ENCODE results near the gene BBS10.
"Not testable (repeated sequence)": the region's sequence is repeated elsewhere in the genome, so short reads cannot be mapped to it uniquely, and the experiment has no call there.

The BBS10 gene

GRCh38 chr12:76379261-76379660 lies 31.0 kb upstream of the BBS10 start:
- no peaks in the 10 kb centered on the region; the same call in 1 of the 2 replicates for H3K36me3 ChIP-seq (ENCODE audit: control insufficient read depth, insufficient read depth, low read length)
- DNase-seq (ENCODE audit: extremely low read depth, insufficient read length) = no peak

GRCh38 chr12:76376876-76377275 lies 28.7 kb upstream of the BBS10 start:
- H3K27me3 ChIP-seq (replicated peaks; ENCODE audit: control insufficient read depth, insufficient read depth, low read length); DNase-seq (ENCODE audit: extremely low read depth, insufficient read length); H3K4me3 ChIP-seq (replicated peaks; ENCODE audit: low read depth, low read length); H3K36me3 ChIP-seq (ENCODE audit: control insufficient read depth, insufficient read depth, low read length): not testable (repeated sequence)

More at GRCh38 chr12:76379261-76379660, 31.0 kb upstream of the BBS10 start:
- TF ChIP-seq CTCF (IDR thresholded peaks at IDR 0.05; ENCODE audit: insufficient read depth, low read length, poor library complexity, severe bottlenecking) = no peak
- Histone ChIP-seq H3K4me3 (replicated peaks; ENCODE audit: low read depth, low read length) (no peak overlapping the region), H3K27me3 (replicated peaks; ENCODE audit: control insufficient read depth, insufficient read depth, low read length) (no peaks in the 10 kb centered on the region)

GRCh38 chr12:76375939-76376338 lies 27.7 kb upstream of the BBS10 start:
- no peak for TF ChIP-seq CTCF (IDR thresholded peaks at IDR 0.05; ENCODE audit: insufficient read depth, low read length, poor library complexity, severe bottlenecking)
- Histone ChIP-seq H3K36me3 (ENCODE audit: control insufficient read depth, insufficient read depth, low read length) (no peaks in the 10 kb centered on the region; the same call in 1 of the 2 replicates), H3K27me3 (replicated peaks; ENCODE audit: control insufficient read depth, insufficient read depth, low read length) (no peaks in the 10 kb centered on the region), H3K4me3 (replicated peaks; ENCODE audit: low read depth, low read length) (no peak overlapping the region)
- DNase-seq (ENCODE audit: extremely low read depth, insufficient read length) = no peak

- no peak for TF ChIP-seq CTCF (IDR thresholded peaks at IDR 0.05; ENCODE audit: insufficient read depth, low read length, poor library complexity, severe bottlenecking)
- Histone ChIP-seq H3K27me3 (replicated peaks; ENCODE audit: control insufficient read depth, insufficient read depth, low read length) (no peaks in the 10 kb centered on the region), H3K4me3 (replicated peaks; ENCODE audit: low read depth, low read length) (no peak overlapping the region), H3K36me3 (ENCODE audit: control insufficient read depth, insufficient read depth, low read length) (no peaks in the 10 kb centered on the region; the same call in 1 of the 2 replicates)
- DNase-seq (ENCODE audit: extremely low read depth, insufficient read length) = no peak
These were observed 27.3 kb upstream of the BBS10 start for GRCh38 chr12:76375470-76375869.

GRCh38 chr12:76374386-76375020 lies 26.3 kb upstream of the BBS10 start:
- DNase-seq (ENCODE audit: extremely low read depth, insufficient read length) = no peak
- Histone ChIP-seq H3K4me3 (replicated peaks; ENCODE audit: low read depth, low read length) (no peak overlapping the region), H3K27me3 (replicated peaks; ENCODE audit: control insufficient read depth, insufficient read depth, low read length) (no peaks in the 10 kb centered on the region), H3K36me3 (ENCODE audit: control insufficient read depth, insufficient read depth, low read length) (no peaks in the 10 kb centered on the region; the same call in 1 of the 2 replicates)
- no peak for TF ChIP-seq CTCF (IDR thresholded peaks at IDR 0.05; ENCODE audit: insufficient read depth, low read length, poor library complexity, severe bottlenecking)

- no peak overlapping the region for H3K4me3 ChIP-seq (replicated peaks; ENCODE audit: low read depth, low read length)
- DNase-seq (ENCODE audit: extremely low read depth, insufficient read length) = no peak
- TF ChIP-seq CTCF (IDR thresholded peaks at IDR 0.05; ENCODE audit: insufficient read depth, low read length, poor library complexity, severe bottlenecking) = no peak
- H3K27me3 ChIP-seq (replicated peaks; ENCODE audit: control insufficient read depth, insufficient read depth, low read length) = no peaks in the 10 kb centered on the region
- H3K36me3 ChIP-seq (ENCODE audit: control insufficient read depth, insufficient read depth, low read length) = peaks cover 1% of the 10 kb centered on the region
These were observed 20.0 kb upstream of the BBS10 start for GRCh38 chr12:76368230-76368629.

All from GM06990 (cell line).